ENCODE results near the gene TPST2. TPM values are rescaled to one million over a fixed set of nuclear protein-coding genes. Genes with fewer than 3 reads are reported as not detected.

Gene TPST2
- total RNA-seq, 1 experiment from 2014 or later = 50.1 TPM

GRCh38 chr22:26574001-26574723 is 15.8 kb downstream of the TPST2 start:
- Histone ChIP-seq H2BK20ac (ENCODE audit: low read depth, low read length, poor library complexity, severe bottlenecking) (no peak overlapping the region), H3K9me3 (ENCODE audit: control insufficient read depth, low read depth, low read length) (no peaks in the 10 kb centered on the region), H4K91ac (ENCODE audit: insufficient read length, low read depth, low read length) (no peak overlapping the region), H4K5ac (ENCODE audit: insufficient read length, low read depth, low read length) (no peak overlapping the region), H3K4me2 (ENCODE audit: insufficient read depth, insufficient read length, low read length) (no peak overlapping the region), H3K56ac (ENCODE audit: insufficient read length, low read depth, low read length) (no peak overlapping the region), H3K27ac (ENCODE audit: insufficient read length, low read depth, low read length) (no peak overlapping the region), H3K4ac (ENCODE audit: low read depth, low read length) (no peak overlapping the region), H2AK5ac (ENCODE audit: insufficient read length, low read length) (no peak overlapping the region), H3K79me1 (ENCODE audit: insufficient read depth, low read depth, low read length, poor library complexity, severe bottlenecking) (peaks cover 14% of the 10 kb centered on the region), H2BK5ac (ENCODE audit: insufficient read length, low read length) (no peak overlapping the region), H2AFZ (ENCODE audit: low read length) (no peak overlapping the region), H4K20me1 (ENCODE audit: control insufficient read depth, insufficient read depth, insufficient read length) (peaks cover 2% of the 10 kb centered on the region), H3K27me3 (ENCODE audit: insufficient read depth, low read length) (no peaks in the 10 kb centered on the region), H3K9ac (ENCODE audit: extremely low read depth, insufficient read length, low read length) (no peak overlapping the region), H3K4me1 (ENCODE audit: insufficient read depth, low read length) (peaks cover 7% of the 10 kb centered on the region; the same call in 1 of the 2 replicates), H3K23ac (ENCODE audit: insufficient read length, low read depth, low read length) (no peak overlapping the region), H4K8ac (replicated peaks; ENCODE audit: insufficient read length, low read depth, low read length) (no peak overlapping the region), H3T11ph (ENCODE audit: low read length) (no peak overlapping the region), H3K18ac (ENCODE audit: insufficient read length, low read depth, low read length) (no peak overlapping the region), H2BK12ac (ENCODE audit: insufficient read length, low read depth, low read length) (no peak overlapping the region), H3K14ac (ENCODE audit: insufficient read depth, low read length) (no peak overlapping the region), H2BK15ac (ENCODE audit: low read depth, low read length) (no peak overlapping the region), H2BK120ac (ENCODE audit: low read depth, low read length, poor library complexity, severe bottlenecking) (no peak overlapping the region), H3K79me2 (ENCODE audit: insufficient read depth, low read length) (peaks cover 49% of the 10 kb centered on the region; the same call in 1 of the 2 replicates), H3K23me2 (ENCODE audit: insufficient read length, low read depth, low read length, poor library complexity, severe bottlenecking) (no peaks in the 10 kb centered on the region)
- H3K4me1 Mint-ChIP-seq = peaks cover 65 to 73% of the 10 kb centered on the region in 2 experiments
- no peak for DNase-seq
- TF ChIP-seq CTCF (conservative IDR thresholded peaks at IDR 0.05) = no peak
- no peaks in the 10 kb centered on the region for H3K27me3 Mint-ChIP-seq (ENCODE audit: low read depth)
- H3K36me3 Mint-ChIP-seq (ENCODE audit: insufficient read depth in 1 of 3, low read depth in 3 of 3) = peaks cover 26 to 37% (median 33%) of the 10 kb centered on the region in 3 experiments
- no peaks in the 10 kb centered on the region for H3K9me3 Mint-ChIP-seq
- no CpG with 5 or more reads among the region's 7 CpGs for WGBS (ENCODE audit: extremely low coverage, insufficient read length, low lambda C conversion rate)
- H3K27ac Mint-ChIP-seq = peak overlapping the region; percentile 54 to 82 (median 80); a peak in 5 of 7 replicates
- no peak overlapping the region; a peak in 1 of 5 replicates for H3K4me3 Mint-ChIP-seq

Data from H9 (cell line).